Ishikawa (cell line): ENCODE measurements around the gene R3HDM2.

Source experiments
- CEBPB ChIP-seq: IDR thresholded peaks from 2 replicates; pipeline ENCODE4 v1.6.1; 2012
- CREB1 ChIP-seq: IDR thresholded peaks from 2 replicates; pipeline ENCODE4 v1.6.1; 2012; ENCODE audit warnings: low read depth
- EGR1 ChIP-seq: IDR thresholded peaks from 2 replicates; pipeline ENCODE4 v1.6.1; 2012
- EP300 ChIP-seq: IDR thresholded peaks from 2 replicates; pipeline ENCODE4 v1.6.1; 2012; ENCODE audit warnings: borderline replicate concordance
- FOXM1 ChIP-seq: IDR thresholded peaks from 2 replicates; pipeline ENCODE4 v1.6.1; 2012; ENCODE audit warnings: low read depth, borderline replicate concordance
- NFIC ChIP-seq: IDR thresholded peaks from 2 replicates; pipeline ENCODE4 v1.6.1; 2012
- RAD21 ChIP-seq: IDR thresholded peaks from 2 replicates; pipeline ENCODE4 v1.6.1; 2012; ENCODE audit warnings: low read depth
- TAF1 ChIP-seq: IDR thresholded peaks from 2 replicates; pipeline ENCODE4 v1.6.1; 2012; ENCODE audit warnings: low read depth, mild to moderate bottlenecking
- TCF12 ChIP-seq: IDR thresholded peaks from 2 replicates; pipeline ENCODE4 v1.6.1; 2012; ENCODE audit warnings: low read depth
- TEAD4 ChIP-seq: IDR thresholded peaks from 2 replicates; pipeline ENCODE4 v1.6.1; 2012
- YY1 ChIP-seq: IDR thresholded peaks from 2 replicates; pipeline ENCODE4 v1.6.1; 2012; ENCODE audit warnings: low read depth
- ZBTB7A ChIP-seq: IDR thresholded peaks from 2 replicates; pipeline ENCODE4 v1.6.1; 2012; ENCODE audit warnings: low read depth
- TF ChIP-seq, protein P1 (sequence below): IDR thresholded peaks from 2 replicates; pipeline ENCODE4 v1.6.1; 2012; ENCODE audit warnings: low read depth, mild to moderate bottlenecking
- TF ChIP-seq, protein P2 (sequence below): IDR thresholded peaks from 2 replicates; pipeline ENCODE4 v1.6.1; 2012
- TF ChIP-seq, protein P3 (sequence below): IDR thresholded peaks from 2 replicates; pipeline ENCODE4 v1.6.1; 2012

The R3HDM2 gene

DNA sequence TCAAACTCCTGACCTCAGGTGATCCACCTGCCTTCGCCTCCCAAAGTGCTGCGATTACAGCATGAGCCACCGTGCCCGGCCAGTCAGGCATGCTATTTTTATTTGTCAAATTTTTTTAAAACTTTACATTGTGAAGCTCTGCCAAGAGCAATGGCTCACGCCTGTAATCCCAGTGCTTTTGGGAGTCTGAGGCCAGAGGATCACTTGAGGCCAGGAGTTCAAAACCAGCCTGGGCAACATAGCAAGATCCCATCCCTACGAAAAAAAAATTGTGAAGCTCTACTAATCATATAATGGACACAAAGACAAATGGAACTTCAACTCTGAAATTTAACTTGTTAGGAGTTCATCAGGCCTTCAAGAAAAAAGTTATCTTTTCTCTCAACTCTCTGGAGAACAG lies 1.9 kb downstream of the R3HDM2 start:
- TF ChIP-seq, protein P1, sequence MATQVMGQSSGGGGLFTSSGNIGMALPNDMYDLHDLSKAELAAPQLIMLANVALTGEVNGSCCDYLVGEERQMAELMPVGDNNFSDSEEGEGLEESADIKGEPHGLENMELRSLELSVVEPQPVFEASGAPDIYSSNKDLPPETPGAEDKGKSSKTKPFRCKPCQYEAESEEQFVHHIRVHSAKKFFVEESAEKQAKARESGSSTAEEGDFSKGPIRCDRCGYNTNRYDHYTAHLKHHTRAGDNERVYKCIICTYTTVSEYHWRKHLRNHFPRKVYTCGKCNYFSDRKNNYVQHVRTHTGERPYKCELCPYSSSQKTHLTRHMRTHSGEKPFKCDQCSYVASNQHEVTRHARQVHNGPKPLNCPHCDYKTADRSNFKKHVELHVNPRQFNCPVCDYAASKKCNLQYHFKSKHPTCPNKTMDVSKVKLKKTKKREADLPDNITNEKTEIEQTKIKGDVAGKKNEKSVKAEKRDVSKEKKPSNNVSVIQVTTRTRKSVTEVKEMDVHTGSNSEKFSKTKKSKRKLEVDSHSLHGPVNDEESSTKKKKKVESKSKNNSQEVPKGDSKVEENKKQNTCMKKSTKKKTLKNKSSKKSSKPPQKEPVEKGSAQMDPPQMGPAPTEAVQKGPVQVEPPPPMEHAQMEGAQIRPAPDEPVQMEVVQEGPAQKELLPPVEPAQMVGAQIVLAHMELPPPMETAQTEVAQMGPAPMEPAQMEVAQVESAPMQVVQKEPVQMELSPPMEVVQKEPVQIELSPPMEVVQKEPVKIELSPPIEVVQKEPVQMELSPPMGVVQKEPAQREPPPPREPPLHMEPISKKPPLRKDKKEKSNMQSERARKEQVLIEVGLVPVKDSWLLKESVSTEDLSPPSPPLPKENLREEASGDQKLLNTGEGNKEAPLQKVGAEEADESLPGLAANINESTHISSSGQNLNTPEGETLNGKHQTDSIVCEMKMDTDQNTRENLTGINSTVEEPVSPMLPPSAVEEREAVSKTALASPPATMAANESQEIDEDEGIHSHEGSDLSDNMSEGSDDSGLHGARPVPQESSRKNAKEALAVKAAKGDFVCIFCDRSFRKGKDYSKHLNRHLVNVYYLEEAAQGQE = no peak
- TF ChIP-seq NFIC (no peak), FOXM1 (no peak), EP300 (no peak), RAD21 (no peak), TEAD4 (no peak), TAF1 (no peak), YY1 (no peak), EGR1 (no peak), TCF12 (no peak)
- TF ChIP-seq, protein P2, sequence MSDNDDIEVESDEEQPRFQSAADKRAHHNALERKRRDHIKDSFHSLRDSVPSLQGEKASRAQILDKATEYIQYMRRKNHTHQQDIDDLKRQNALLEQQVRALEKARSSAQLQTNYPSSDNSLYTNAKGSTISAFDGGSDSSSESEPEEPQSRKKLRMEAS = no peak
- TF ChIP-seq, protein P3, sequence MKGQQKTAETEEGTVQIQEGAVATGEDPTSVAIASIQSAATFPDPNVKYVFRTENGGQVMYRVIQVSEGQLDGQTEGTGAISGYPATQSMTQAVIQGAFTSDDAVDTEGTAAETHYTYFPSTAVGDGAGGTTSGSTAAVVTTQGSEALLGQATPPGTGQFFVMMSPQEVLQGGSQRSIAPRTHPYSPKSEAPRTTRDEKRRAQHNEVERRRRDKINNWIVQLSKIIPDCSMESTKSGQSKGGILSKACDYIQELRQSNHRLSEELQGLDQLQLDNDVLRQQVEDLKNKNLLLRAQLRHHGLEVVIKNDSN = no peak

DNA sequence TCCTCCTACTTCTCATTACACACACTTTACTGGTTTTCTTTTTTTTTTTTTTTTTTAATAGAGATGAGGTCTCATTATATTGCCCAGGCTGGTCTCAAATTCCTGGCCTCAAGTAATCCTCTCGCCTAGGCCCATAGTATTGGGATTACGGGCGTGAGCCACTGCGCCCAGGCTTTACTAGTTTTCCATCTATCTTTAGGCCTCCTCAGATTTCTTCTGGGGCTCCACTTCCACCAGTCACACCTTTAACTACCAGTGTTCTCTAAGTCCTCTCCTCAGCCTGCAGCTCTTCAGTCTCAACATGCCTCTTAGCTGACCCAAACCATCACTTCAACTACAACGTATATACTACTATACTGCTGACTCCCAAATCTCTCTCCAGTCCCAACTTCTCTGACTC lies 10.4 kb downstream of the R3HDM2 start:
- TF ChIP-seq ZBTB7A (no peak), TEAD4 (no peak), FOXM1 (no peak), CREB1 (no peak), NFIC (no peak), EGR1 (no peak), TCF12 (no peak), CEBPB (no peak), YY1 (no peak), EP300 (no peak), TAF1 (no peak), RAD21 (no peak)
- TF ChIP-seq, protein P3 = no peak
- TF ChIP-seq, protein P1 = no peak
- TF ChIP-seq, protein P2 = no peak

DNA sequence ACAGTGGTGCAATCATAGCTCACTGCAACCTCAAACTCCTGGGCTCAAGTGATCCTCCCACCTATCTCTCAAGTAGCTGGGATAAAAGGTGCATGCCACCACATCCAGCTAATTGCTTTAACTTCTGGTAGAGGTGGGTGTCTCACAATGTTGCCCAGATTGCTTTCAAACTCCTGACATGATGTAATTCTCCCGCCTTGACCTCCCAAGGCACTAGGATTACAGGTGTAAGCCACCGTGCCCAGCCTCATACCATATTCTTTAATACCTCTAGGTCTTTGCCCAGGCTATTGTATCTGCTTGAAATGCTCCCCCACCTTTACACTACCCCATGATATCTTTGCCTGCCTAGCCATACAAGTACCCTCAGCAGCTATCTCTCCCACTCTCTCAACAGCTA lies 11.3 kb downstream of the R3HDM2 start:
- no peak for TF ChIP-seq YY1
- TF ChIP-seq TAF1 = no peak
- TF ChIP-seq EGR1 = no peak
- no peak for TF ChIP-seq NFIC
- TF ChIP-seq TEAD4 = no peak
- TF ChIP-seq ZBTB7A = no peak
- TF ChIP-seq FOXM1 = no peak
- TF ChIP-seq, protein P2 = no peak
- no peak for TF ChIP-seq TCF12

DNA sequence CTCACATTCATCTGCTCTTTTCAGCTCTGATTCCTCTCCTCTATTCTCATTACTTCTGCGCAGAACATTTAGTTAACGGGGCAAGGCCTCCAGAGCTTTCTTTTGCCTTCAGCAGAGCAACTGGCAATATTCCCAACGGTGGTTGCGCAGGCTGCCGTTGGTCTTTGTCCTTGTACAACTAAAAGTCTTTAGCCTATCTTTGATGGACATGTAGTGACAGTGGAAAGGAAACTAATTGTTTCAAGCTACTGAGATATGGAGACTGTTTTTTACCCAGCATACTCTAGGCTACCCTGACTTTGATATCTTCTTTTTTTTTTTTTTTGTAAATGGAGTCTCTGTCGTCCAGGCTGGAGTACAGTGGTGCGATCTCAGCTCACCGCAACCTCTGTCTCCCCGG lies 12.6 kb downstream of the R3HDM2 start:
- TF ChIP-seq, protein P3 = no peak

DNA sequence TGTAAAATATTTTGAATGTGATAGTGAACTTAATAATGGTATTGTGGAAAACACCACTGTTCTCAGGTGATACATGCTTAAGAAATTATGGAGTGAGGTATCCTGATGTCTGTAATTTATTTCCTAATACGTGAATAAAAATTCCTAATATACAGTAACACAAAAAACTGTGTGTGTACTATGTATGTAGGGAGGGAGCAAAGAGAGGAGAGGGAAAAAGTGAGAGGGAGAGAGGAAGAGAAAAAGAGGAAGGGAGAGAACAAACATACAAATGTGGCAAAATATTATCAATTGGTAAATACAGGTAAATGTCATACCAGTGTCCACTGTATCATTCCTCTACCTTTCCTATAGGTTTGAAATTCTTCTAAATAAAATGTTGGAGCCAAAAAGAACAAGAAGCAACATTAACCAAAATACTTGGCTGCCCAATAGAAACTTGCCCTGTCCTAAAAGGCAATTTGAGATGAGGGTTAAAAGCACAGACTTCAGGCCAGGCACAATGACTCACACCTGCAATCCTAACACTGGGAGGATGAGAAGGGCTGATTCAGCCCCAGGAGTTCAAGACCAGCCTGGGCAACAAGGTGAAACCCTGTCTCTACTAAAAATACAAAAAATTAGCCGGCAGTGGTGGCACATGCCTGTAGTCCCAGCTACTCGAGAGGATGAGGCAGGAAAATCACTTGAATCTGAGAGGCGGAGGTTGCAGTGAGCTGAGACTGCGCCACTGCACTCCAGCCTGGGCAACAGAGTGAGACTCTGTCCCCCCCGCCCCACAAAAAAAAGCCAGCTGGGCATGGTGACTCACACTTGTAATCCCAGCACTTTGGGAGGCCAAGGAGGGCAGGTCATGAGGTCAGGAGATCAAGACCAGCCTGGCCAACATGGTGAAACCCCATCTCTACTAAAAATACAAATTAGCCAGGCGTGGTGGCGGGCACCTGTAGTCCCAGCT lies 14.5 kb downstream of the R3HDM2 start:
- TF ChIP-seq, protein P3 = no peak
- TF ChIP-seq TAF1 (no peak), CREB1 (no peak), TCF12 (no peak), CEBPB (no peak), EGR1 (no peak), ZBTB7A (no peak), TEAD4 (no peak), FOXM1 (no peak), NFIC (no peak), YY1 (no peak), RAD21 (no peak), EP300 (no peak)
- TF ChIP-seq, protein P2 = no peak
- TF ChIP-seq, protein P1 = no peak
